ENCODE measurements around the gene ZPR1.
"Not testable (repeated sequence)": the region's sequence is repeated elsewhere in the genome, so short reads cannot be mapped to it uniquely, and the experiment has no call there.

ZPR1 gene

GRCh38 chr11:116823031-116823843, 35.4 kb upstream of the ZPR1 start, which contains the start of gene APOA4:
TSS of gene APOA4 (minus strand) at chr11:116823304. CDS start at chr11:116823191, 113 bp downstream.
- DNase-seq (ENCODE audit: low read depth in 4 of 4, low spot score in 1 of 4): no peak

GRCh38 chr11:116822575-116822974, 34.8 kb upstream of the ZPR1 start:
- DNase-seq (ENCODE audit: low read depth in 4 of 4, low spot score in 1 of 4): no peak

- DNase-seq (ENCODE audit: low read depth in 4 of 4, low spot score in 1 of 4): no peak
These were observed 33.5 kb upstream of the ZPR1 start for GRCh38 chr11:116821050-116821918.

GRCh38 chr11:116819049-116819448, 31.2 kb upstream of the ZPR1 start:
- DNase-seq (ENCODE audit: low read depth in 4 of 4, low spot score in 1 of 4): no peak

- no peak for DNase-seq (ENCODE audit: low read depth in 4 of 4, low spot score in 1 of 4)
These were observed 26.7 kb upstream of the ZPR1 start for GRCh38 chr11:116814502-116814901.

GRCh38 chr11:116813781-116814471, 26.1 kb upstream of the ZPR1 start:
- no peak for DNase-seq (ENCODE audit: low read depth in 4 of 4, low spot score in 1 of 4)

- no peak for DNase-seq (ENCODE audit: low read depth in 4 of 4, low spot score in 1 of 4)
These were observed 25.3 kb upstream of the ZPR1 start for GRCh38 chr11:116813170-116813569.

- no peak for DNase-seq (ENCODE audit: low read depth in 4 of 4, low spot score in 1 of 4)
These were observed 24.3 kb upstream of the ZPR1 start for GRCh38 chr11:116812109-116812508.

GRCh38 chr11:116811194-116811593, 23.4 kb upstream of the ZPR1 start:
- no peak for DNase-seq (ENCODE audit: low read depth in 4 of 4, low spot score in 1 of 4)

GRCh38 chr11:116808262-116809175, 20.7 kb upstream of the ZPR1 start:
- DNase-seq (ENCODE audit: low read depth in 4 of 4, low spot score in 1 of 4): no peak

GRCh38 chr11:116807601-116808261, 19.9 kb upstream of the ZPR1 start:
- DNase-seq (ENCODE audit: low read depth in 4 of 4, low spot score in 1 of 4): no peak

GRCh38 chr11:116804001-116804400, 16.2 kb upstream of the ZPR1 start:
- no peak for DNase-seq (ENCODE audit: low read depth in 4 of 4, low spot score in 1 of 4)

GRCh38 chr11:116801662-116802061, 13.8 kb upstream of the ZPR1 start:
- DNase-seq (ENCODE audit: low read depth in 4 of 4, low spot score in 1 of 4): not testable (repeated sequence)

GRCh38 chr11:116800610-116801009, 12.8 kb upstream of the ZPR1 start:
- no peak for DNase-seq (ENCODE audit: low read depth in 4 of 4, low spot score in 1 of 4)

GRCh38 chr11:116798368-116798767, 10.5 kb upstream of the ZPR1 start:
- no peak for DNase-seq (ENCODE audit: low read depth in 4 of 4, low spot score in 1 of 4)

- no peak for DNase-seq (ENCODE audit: low read depth in 4 of 4, low spot score in 1 of 4)
These were observed 10.0 kb upstream of the ZPR1 start for GRCh38 chr11:116797816-116798215.

- DNase-seq (ENCODE audit: low read depth in 4 of 4, low spot score in 1 of 4): no peak
These were observed 8.7 kb upstream of the ZPR1 start for GRCh38 chr11:116796548-116796947.

- DNase-seq (ENCODE audit: low read depth in 4 of 4, low spot score in 1 of 4): no peak
These were observed 7.0 kb upstream of the ZPR1 start for GRCh38 chr11:116794851-116795250.

- no peak for DNase-seq (ENCODE audit: low read depth in 4 of 4, low spot score in 1 of 4)
These were observed 5.9 kb upstream of the ZPR1 start for GRCh38 chr11:116793772-116794097.

All from stimulated activated CD4-positive, alpha-beta T cell treated with anti-CD3 and anti-CD28 coated beads, Interleukin-1b, Interleukin-23, amount 100 ng/mL, for 24 hours (primary cell).